SK-N-SH treated with all-trans-retinoic acid at 6 μM for 48 hours (cell line): Measurements from ENCODE around the gene SLC22A16.

Experiments
- ATAC-seq: fragments of 200-7000 bp; cut with Tn5 transposase; 3 replicates; pipeline ENCODE4 v1.9.1; 2020; ENCODE audit warnings: mild to moderate bottlenecking, moderate library complexity
- ARNTL ChIP-seq: fragments of 450-650 bp; formaldehyde crosslinking; IDR thresholded peaks from 2 replicates; pipeline ENCODE4 v1.5.0; 2020; ENCODE audit warnings: low read depth, mild to moderate bottlenecking, moderate library complexity, borderline replicate concordance
- ESRRG ChIP-seq: fragments of 250-450 bp; sonication (Bioruptor Pico); IDR thresholded peaks from 2 replicates; pipeline ENCODE4 v1.6.1; 2021; ENCODE audit warnings: mild to moderate bottlenecking
- ISL1 ChIP-seq: fragments of 250-450 bp; sonication (Bioruptor Pico); IDR thresholded peaks from 2 replicates; pipeline ENCODE4 v2.1.2; 2022; ENCODE audit warnings: mild to moderate bottlenecking, moderate library complexity
- OSR1 ChIP-seq: fragments of 250-450 bp; sonication (Bioruptor Pico); IDR thresholded peaks from 2 replicates; pipeline ENCODE4 v1.8.0; 2022; ENCODE audit warnings: moderate library complexity, mild to moderate bottlenecking, inconsistent platforms
- RARB ChIP-seq: fragments of 250-450 bp; sonication (Bioruptor Pico); IDR thresholded peaks from 2 replicates; pipeline ENCODE4 v1.8.0; 2021; ENCODE audit warnings: mild to moderate bottlenecking, moderate library complexity
- SNAI2 ChIP-seq: fragments of 250-450 bp; sonication (Bioruptor Pico); IDR thresholded peaks from 2 replicates; pipeline ENCODE4 v1.5.0; 2020; ENCODE audit warnings: mild to moderate bottlenecking, moderate library complexity
- TCF4 ChIP-seq: fragments of 250-450 bp; sonication (Bioruptor Pico); IDR thresholded peaks from 2 replicates; pipeline ENCODE4 v1.8.0; 2021; ENCODE audit warnings: mild to moderate bottlenecking, moderate library complexity, borderline replicate concordance
- TOX ChIP-seq: fragments of 250-450 bp; sonication (Bioruptor Pico); IDR thresholded peaks from 2 replicates; pipeline ENCODE4 v1.8.0; 2021; ENCODE audit warnings: mild to moderate bottlenecking, moderate library complexity, borderline replicate concordance
- ZC3H10 ChIP-seq: fragments of 250-450 bp; sonication (Bioruptor Pico); IDR thresholded peaks from 2 replicates; pipeline ENCODE4 v1.5.1; 2021; ENCODE audit warnings: mild to moderate bottlenecking, moderate library complexity
- ZFP30 ChIP-seq: fragments of 450-650 bp; formaldehyde crosslinking; IDR thresholded peaks from 2 replicates; pipeline ENCODE4 v1.5.0; 2022; ENCODE audit warnings: mild to moderate bottlenecking, moderate library complexity
- ZNF565 ChIP-seq: fragments of 450-650 bp; formaldehyde crosslinking; conservative IDR thresholded peaks from 2 replicates; pipeline ENCODE4 v1.5.0; 2020; ENCODE audit warnings: low read depth, mild to moderate bottlenecking, moderate library complexity
- ZNF70 ChIP-seq: fragments of 450-650 bp; formaldehyde crosslinking; IDR thresholded peaks from 2 replicates; pipeline ENCODE4 v1.5.0; 2020; ENCODE audit warnings: mild to moderate bottlenecking, moderate library complexity
- TF ChIP-seq, protein P1 (sequence below): fragments of 250-450 bp; sonication (Bioruptor Pico); IDR thresholded peaks from 2 replicates; pipeline ENCODE4 v1.5.1; 2020; ENCODE audit warnings: low read depth, mild to moderate bottlenecking, moderate library complexity
- TF ChIP-seq, protein P2 (sequence below): fragments of 250-450 bp; sonication (Bioruptor Pico); IDR thresholded peaks from 2 replicates; pipeline ENCODE4 v1.8.0; 2020; ENCODE audit warnings: mild to moderate bottlenecking, moderate library complexity, borderline replicate concordance
- TF ChIP-seq, protein P3 (sequence below): fragments of 250-450 bp; sonication (Bioruptor Pico); IDR thresholded peaks from 2 replicates; pipeline ENCODE4 v1.5.0; 2020; ENCODE audit warnings: mild to moderate bottlenecking, moderate library complexity
- TF ChIP-seq, protein P4 (sequence below): fragments of 250-450 bp; sonication (Bioruptor Pico); IDR thresholded peaks from 2 replicates; pipeline ENCODE4 v1.5.1; 2021; ENCODE audit warnings: mild to moderate bottlenecking, moderate library complexity
- TF ChIP-seq, protein P5 (sequence below): fragments of 250-450 bp; sonication (Bioruptor Pico); IDR thresholded peaks from 2 replicates; pipeline ENCODE4 v1.8.0; 2021; ENCODE audit warnings: low read depth, mild to moderate bottlenecking, moderate library complexity, borderline replicate concordance

SLC22A16 gene

DNA sequence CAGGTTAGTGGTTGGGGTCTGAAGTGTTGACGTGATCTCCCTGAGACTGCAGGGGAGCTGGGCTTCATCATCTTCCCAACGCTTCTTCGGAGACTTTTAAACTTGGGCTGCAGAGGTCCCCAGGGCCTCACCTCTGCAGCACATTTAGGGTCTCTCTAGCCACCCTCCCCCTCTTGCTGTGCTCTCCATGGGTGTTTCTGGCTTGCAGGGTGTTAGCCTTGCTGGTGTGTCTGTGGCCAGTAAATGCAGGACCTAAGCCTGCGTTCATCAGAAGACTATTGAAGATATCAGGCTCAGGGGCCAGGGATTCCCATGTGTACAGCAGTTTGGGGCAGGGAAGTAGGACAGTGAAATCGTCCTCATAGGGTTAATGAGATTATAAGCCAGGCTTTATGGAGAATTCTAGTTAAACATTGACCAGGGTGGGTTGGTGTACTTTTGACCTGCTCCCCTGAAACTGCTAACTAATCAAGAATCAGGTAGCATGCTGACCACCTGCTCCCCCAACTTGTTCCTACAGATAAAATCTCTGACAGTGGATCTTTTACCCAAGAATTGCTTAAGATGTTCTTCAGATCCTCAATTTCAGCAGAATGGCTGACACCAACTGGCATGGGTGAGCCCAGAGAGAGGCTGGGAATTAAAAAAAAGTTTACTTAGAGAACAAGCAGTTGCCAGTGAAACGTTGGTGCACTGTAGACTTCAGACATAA, 57.2 kb downstream of the SLC22A16 start:
- TF ChIP-seq SNAI2 (CRISPR knock-in tag) (no peak), TOX (CRISPR knock-in tag) (no peak), RARB (CRISPR knock-in tag) (no peak), ZFP30 (no peak), OSR1 (CRISPR knock-in tag) (no peak), ZNF70 (CRISPR knock-in tag) (no peak), ARNTL (CRISPR knock-in tag) (no peak)
- TF ChIP-seq, protein P1, sequence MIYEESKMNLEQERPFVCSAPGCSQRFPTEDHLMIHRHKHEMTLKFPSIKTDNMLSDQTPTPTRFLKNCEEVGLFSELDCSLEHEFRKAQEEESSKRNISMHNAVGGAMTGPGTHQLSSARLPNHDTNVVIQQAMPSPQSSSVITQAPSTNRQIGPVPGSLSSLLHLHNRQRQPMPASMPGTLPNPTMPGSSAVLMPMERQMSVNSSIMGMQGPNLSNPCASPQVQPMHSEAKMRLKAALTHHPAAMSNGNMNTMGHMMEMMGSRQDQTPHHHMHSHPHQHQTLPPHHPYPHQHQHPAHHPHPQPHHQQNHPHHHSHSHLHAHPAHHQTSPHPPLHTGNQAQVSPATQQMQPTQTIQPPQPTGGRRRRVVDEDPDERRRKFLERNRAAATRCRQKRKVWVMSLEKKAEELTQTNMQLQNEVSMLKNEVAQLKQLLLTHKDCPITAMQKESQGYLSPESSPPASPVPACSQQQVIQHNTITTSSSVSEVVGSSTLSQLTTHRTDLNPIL: no peak
- TF ChIP-seq, all 23 proteins: peak for 0
- no peak for ATAC-seq

DNA sequence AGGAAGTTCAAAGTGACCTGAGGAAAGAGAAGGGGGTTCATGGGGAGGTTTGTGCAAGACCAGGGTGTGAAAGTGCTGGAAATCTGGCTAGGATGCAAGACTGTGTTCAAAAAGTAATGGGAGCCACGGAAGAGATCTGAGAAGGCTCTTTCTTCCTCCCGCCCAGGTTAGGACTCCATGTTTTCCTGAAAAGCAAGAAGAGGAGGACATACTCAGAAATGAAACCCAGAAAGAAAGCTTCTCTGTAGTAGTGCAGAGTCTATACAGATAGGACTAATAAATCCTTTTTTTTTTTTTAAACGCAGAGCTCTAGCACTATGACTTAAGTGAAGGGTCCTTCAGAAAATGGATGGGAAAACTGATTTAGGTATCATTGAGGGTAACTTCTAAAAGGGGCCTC, 57.8 kb downstream of the SLC22A16 start:
- ATAC-seq: no peak
- TF ChIP-seq, protein P2, sequence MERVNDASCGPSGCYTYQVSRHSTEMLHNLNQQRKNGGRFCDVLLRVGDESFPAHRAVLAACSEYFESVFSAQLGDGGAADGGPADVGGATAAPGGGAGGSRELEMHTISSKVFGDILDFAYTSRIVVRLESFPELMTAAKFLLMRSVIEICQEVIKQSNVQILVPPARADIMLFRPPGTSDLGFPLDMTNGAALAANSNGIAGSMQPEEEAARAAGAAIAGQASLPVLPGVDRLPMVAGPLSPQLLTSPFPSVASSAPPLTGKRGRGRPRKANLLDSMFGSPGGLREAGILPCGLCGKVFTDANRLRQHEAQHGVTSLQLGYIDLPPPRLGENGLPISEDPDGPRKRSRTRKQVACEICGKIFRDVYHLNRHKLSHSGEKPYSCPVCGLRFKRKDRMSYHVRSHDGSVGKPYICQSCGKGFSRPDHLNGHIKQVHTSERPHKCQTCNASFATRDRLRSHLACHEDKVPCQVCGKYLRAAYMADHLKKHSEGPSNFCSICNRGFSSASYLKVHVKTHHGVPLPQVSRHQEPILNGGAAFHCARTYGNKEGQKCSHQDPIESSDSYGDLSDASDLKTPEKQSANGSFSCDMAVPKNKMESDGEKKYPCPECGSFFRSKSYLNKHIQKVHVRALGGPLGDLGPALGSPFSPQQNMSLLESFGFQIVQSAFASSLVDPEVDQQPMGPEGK (CRISPR knock-in tag): no peak
- TF ChIP-seq, protein P3, sequence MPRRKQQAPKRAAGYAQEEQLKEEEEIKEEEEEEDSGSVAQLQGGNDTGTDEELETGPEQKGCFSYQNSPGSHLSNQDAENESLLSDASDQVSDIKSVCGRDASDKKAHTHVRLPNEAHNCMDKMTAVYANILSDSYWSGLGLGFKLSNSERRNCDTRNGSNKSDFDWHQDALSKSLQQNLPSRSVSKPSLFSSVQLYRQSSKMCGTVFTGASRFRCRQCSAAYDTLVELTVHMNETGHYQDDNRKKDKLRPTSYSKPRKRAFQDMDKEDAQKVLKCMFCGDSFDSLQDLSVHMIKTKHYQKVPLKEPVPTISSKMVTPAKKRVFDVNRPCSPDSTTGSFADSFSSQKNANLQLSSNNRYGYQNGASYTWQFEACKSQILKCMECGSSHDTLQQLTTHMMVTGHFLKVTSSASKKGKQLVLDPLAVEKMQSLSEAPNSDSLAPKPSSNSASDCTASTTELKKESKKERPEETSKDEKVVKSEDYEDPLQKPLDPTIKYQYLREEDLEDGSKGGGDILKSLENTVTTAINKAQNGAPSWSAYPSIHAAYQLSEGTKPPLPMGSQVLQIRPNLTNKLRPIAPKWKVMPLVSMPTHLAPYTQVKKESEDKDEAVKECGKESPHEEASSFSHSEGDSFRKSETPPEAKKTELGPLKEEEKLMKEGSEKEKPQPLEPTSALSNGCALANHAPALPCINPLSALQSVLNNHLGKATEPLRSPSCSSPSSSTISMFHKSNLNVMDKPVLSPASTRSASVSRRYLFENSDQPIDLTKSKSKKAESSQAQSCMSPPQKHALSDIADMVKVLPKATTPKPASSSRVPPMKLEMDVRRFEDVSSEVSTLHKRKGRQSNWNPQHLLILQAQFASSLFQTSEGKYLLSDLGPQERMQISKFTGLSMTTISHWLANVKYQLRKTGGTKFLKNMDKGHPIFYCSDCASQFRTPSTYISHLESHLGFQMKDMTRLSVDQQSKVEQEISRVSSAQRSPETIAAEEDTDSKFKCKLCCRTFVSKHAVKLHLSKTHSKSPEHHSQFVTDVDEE (CRISPR knock-in tag): no peak
- TF ChIP-seq ZNF565: no peak
- no peak for TF ChIP-seq ZC3H10 (CRISPR knock-in tag)

DNA sequence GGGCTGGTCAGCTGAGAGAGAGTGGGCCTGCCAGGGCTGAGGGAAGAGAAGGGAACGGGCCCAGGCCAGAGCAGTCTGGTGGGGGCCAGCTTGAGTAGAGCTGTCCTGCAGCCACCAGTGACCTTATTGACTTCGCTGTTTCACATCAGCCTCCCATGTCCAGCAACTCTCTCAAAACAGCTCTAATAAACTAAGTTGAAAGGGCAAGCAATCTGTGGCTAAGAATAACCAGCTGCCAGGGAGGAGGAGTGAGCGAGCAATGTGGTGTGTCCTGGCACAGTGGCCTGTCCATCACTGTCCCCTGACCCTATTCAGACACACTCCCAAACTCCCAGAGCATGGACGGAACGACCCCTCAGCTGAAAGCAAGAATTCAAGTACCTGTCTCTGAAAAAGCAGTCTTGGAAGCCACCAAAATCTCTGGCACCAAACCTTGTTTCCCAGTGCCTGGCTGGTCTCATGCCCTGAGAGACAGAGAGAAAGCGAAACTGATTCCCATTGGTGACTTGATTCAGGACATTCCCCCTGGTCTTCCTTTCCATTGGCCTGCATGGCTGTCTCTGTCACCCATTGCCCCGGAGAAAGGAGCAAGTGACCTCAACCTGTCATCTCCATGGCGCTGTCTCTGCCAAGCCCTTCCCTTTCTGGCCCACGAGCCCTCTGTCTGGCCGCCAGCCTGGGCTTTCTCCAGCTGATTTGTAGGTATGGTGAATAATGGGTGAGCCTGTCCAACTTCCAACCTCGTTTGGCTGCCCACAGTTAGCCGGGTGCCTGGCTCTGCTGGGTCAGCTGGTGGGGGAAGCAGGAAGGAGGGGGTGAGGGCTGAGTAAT, 61.1 kb downstream of the SLC22A16 start, which contains the start of gene DDO:
DDO (minus strand) TSS at position 490 of the 831 bp plus-strand sequence. CDS start 2,113 bp downstream, outside the sequence.
- ATAC-seq: peak; percentile 97
- TF ChIP-seq OSR1 (CRISPR knock-in tag): no peak
- TF ChIP-seq, protein P4, sequence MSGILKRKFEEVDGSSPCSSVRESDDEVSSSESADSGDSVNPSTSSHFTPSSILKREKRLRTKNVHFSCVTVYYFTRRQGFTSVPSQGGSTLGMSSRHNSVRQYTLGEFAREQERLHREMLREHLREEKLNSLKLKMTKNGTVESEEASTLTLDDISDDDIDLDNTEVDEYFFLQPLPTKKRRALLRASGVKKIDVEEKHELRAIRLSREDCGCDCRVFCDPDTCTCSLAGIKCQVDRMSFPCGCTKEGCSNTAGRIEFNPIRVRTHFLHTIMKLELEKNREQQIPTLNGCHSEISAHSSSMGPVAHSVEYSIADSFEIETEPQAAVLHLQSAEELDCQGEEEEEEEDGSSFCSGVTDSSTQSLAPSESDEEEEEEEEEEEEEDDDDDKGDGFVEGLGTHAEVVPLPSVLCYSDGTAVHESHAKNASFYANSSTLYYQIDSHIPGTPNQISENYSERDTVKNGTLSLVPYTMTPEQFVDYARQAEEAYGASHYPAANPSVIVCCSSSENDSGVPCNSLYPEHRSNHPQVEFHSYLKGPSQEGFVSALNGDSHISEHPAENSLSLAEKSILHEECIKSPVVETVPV (CRISPR knock-in tag): no peak
- no peak for TF ChIP-seq ISL1 (CRISPR knock-in tag)

DNA sequence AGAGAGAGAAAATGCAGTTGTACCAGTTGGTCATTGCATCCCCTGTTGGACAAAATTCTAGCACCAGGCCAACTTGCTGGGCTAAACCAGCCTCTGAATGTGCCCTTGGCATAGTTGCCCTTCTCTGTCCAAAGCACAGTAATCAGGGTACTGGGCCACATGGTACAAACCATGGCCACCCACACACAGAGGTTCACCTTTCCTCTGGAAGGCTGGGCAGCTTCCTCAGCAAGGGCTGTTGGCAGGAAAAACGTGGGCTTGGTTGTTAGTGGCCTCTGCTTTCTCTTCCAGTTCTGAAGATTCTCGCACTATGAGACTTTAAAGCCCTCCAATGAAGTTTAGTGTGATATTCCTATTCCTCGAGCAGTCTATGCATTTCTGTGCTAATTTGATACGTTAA, 61.7 kb downstream of the SLC22A16 start:
- ATAC-seq: no peak; the same call in 2 of the 3 replicates
- TF ChIP-seq ESRRG: no peak
- TF ChIP-seq, protein P5, sequence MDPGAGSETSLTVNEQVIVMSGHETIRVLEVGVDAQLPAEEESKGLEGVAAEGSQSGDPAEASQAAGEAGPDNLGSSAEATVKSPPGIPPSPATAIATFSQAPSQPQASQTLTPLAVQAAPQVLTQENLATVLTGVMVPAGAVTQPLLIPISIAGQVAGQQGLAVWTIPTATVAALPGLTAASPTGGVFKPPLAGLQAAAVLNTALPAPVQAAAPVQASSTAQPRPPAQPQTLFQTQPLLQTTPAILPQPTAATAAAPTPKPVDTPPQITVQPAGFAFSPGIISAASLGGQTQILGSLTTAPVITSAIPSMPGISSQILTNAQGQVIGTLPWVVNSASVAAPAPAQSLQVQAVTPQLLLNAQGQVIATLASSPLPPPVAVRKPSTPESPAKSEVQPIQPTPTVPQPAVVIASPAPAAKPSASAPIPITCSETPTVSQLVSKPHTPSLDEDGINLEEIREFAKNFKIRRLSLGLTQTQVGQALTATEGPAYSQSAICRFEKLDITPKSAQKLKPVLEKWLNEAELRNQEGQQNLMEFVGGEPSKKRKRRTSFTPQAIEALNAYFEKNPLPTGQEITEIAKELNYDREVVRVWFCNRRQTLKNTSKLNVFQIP: no peak
- TF ChIP-seq ISL1 (CRISPR knock-in tag): no peak
- TF ChIP-seq, protein P1: no peak
- no peak for TF ChIP-seq TCF4 (CRISPR knock-in tag)
- TF ChIP-seq, protein P4 (CRISPR knock-in tag): no peak
- TF ChIP-seq SNAI2 (CRISPR knock-in tag): no peak
